ENCODE measurements around the gene SLC35F1. TPM values are rescaled to one million over a fixed set of nuclear protein-coding genes. Genes with fewer than 3 reads are reported as not detected.

Gene SLC35F1
- total RNA-seq, 2 donors from 2014 or later, result 1.5 to 2.1 TPM

DNA sequence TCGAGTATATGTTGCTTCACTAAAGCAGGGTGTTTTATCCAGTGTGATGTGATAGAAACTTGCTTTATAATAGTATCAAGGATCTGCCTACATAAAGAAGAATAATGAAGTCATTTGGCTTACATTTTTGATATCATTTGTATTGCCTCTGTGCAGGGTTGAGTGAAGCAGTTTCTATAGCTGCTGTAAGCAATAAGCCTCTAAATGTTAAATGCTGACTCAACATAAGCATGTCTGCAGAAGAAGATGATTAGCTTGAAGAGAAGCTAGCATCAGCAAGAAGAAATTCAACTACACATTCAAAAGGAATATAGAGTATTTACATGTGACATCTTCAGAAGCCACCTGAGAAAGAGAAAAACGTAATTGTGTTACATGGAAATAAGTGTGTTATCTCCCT, 17.6 kb downstream of the SLC35F1 start:
- TF ChIP-seq POLR2A (IDR thresholded peaks at IDR 0.05) (no peak), POLR2AphosphoS5 (IDR thresholded peaks at IDR 0.05) (no peak)
- Histone ChIP-seq H3K27ac (no peak overlapping the region), H3K36me3 (no peaks in the 10 kb centered on the region), H3K9me3 (no peaks in the 10 kb centered on the region), H3K27me3 (replicated peaks; ENCODE audit: insufficient read depth) (no peaks in the 10 kb centered on the region), H3K4me3 (no peak overlapping the region), H3K4me1 (replicated peaks) (no peaks in the 10 kb centered on the region)
- no peak for DNase-seq (ENCODE audit: low spot score)
- intact Hi-C loops (cut with DNase I), result no loop called here
- 80% methylated on average over 2 of the region's 2 CpGs for WGBS

DNA sequence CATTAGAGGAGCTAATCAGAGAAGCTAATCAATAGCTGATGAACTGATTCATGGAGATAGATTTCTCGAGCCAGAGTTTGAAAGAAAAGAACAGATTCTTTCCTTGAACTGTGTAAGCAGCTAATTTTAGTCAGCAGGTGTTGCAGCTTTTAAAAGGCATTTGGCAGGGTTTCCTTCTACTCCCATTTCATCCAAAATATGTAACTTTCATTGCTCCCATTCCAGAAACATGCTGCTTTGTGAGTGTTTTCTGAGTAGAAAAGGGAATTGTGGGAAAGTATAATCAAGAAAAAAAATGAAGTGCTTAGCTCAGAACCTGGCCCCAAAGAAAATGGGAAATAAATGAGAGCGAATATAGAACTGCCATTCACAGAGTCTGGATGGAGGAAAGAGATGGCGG, 20.8 kb downstream of the SLC35F1 start:
- no peak for DNase-seq (ENCODE audit: low spot score)
- no peak for TF ChIP-seq POLR2AphosphoS5 (IDR thresholded peaks at IDR 0.05)
- TF ChIP-seq, protein P1, sequence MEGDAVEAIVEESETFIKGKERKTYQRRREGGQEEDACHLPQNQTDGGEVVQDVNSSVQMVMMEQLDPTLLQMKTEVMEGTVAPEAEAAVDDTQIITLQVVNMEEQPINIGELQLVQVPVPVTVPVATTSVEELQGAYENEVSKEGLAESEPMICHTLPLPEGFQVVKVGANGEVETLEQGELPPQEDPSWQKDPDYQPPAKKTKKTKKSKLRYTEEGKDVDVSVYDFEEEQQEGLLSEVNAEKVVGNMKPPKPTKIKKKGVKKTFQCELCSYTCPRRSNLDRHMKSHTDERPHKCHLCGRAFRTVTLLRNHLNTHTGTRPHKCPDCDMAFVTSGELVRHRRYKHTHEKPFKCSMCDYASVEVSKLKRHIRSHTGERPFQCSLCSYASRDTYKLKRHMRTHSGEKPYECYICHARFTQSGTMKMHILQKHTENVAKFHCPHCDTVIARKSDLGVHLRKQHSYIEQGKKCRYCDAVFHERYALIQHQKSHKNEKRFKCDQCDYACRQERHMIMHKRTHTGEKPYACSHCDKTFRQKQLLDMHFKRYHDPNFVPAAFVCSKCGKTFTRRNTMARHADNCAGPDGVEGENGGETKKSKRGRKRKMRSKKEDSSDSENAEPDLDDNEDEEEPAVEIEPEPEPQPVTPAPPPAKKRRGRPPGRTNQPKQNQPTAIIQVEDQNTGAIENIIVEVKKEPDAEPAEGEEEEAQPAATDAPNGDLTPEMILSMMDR (IDR thresholded peaks at IDR 0.05), result no peak
- no peak for TF ChIP-seq POLR2A (IDR thresholded peaks at IDR 0.05)
- H3K4me1 ChIP-seq (replicated peaks), result no peaks in the 10 kb centered on the region
- 81% methylated on average over 3 of the region's 3 CpGs for WGBS
- intact Hi-C loops (cut with DNase I), result no loop called here
- H3K27me3 ChIP-seq (replicated peaks; ENCODE audit: insufficient read depth), result no peaks in the 10 kb centered on the region
- no peaks in the 10 kb centered on the region for H3K9me3 ChIP-seq
- no peak overlapping the region for H3K27ac ChIP-seq
- H3K4me3 ChIP-seq, result no peak overlapping the region
- no peaks in the 10 kb centered on the region for H3K36me3 ChIP-seq

DNA sequence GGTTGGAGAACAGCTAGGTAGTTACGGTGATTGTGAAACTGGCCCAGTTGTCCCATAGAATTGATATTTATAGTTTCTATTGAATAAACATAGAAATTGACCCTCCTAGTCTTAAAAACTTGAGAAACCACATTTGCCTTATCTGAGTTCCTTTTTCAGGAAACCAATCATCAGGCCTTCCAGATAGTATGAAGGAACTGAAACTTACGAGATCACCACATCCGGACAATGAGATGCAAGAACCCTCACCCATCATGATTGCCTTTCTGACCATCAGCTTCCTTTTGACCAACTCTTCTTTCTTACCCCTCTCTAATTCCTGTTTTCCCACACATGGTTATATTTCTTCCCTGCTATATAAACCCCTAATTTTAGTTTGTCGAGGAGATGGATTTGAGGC, 21.8 kb downstream of the SLC35F1 start:
- Histone ChIP-seq H3K36me3 (no peaks in the 10 kb centered on the region), H3K27ac (no peak overlapping the region), H3K27me3 (replicated peaks; ENCODE audit: insufficient read depth) (no peaks in the 10 kb centered on the region), H3K4me3 (no peak overlapping the region), H3K9me3 (no peaks in the 10 kb centered on the region), H3K4me1 (replicated peaks) (no peaks in the 10 kb centered on the region)
- TF ChIP-seq, protein P1 (IDR thresholded peaks at IDR 0.05), result no peak
- TF ChIP-seq POLR2A (IDR thresholded peaks at IDR 0.05) (no peak), POLR2AphosphoS5 (IDR thresholded peaks at IDR 0.05) (no peak)
- intact Hi-C loops (cut with DNase I), result no loop called here
- DNase-seq (ENCODE audit: low spot score), result no peak
- 84% methylated on average over 4 of the region's 4 CpGs for WGBS

DNA sequence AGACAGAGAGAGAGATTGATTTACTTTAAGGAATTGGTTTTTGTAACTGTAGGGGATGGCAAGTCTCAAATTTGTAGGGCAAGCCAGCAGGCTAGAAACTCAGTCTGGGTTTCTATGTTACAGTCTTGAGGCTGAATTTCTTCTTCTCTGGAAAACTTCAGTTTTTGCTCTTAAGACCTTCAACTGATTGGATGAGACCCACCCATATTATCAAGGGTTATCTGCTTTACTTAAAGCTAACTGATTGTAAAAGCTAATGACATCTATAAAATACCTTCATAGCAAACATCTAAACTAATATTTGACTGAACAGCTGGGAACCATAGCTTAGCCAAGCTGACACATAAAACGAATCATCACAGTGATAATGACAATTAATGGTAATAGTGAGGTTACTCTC, 22.4 kb downstream of the SLC35F1 start:
- TF ChIP-seq POLR2AphosphoS5 (IDR thresholded peaks at IDR 0.05) (no peak), POLR2A (IDR thresholded peaks at IDR 0.05) (no peak)
- TF ChIP-seq, protein P1 (IDR thresholded peaks at IDR 0.05), result no peak
- Histone ChIP-seq H3K4me3 (no peak overlapping the region), H3K9me3 (no peaks in the 10 kb centered on the region), H3K36me3 (no peaks in the 10 kb centered on the region), H3K27me3 (replicated peaks; ENCODE audit: insufficient read depth) (no peaks in the 10 kb centered on the region), H3K27ac (no peak overlapping the region), H3K4me1 (replicated peaks) (no peaks in the 10 kb centered on the region)
- intact Hi-C loops (cut with DNase I), result no loop called here
- no peak for DNase-seq (ENCODE audit: low spot score)
- WGBS, result 72% methylated on average over 1 of the region's 1 CpG

DNA sequence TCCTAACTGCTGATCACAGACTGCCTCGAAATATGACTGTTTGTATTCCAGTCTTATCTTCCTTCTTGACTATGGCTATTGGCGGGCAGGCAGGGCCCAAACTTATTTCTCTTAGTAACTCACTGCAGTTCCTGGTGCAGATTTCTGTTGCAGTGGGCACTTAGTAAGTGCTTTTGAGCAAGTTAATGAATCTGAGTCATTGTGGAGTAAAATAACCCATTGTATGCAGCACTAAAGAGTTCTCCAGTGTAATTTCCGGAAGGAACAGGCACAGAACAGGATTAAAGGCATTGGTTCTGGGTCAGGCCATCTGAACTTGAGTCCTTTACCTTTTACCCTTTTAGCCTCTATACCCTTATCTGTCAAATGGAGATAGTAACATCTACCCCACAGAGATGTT, 23.6 kb downstream of the SLC35F1 start:
- Histone ChIP-seq H3K36me3 (no peaks in the 10 kb centered on the region), H3K27me3 (replicated peaks; ENCODE audit: insufficient read depth) (no peaks in the 10 kb centered on the region), H3K4me1 (replicated peaks) (no peaks in the 10 kb centered on the region), H3K9me3 (no peaks in the 10 kb centered on the region), H3K4me3 (no peak overlapping the region), H3K27ac (no peak overlapping the region)
- no peak for DNase-seq (ENCODE audit: low spot score)
- WGBS, result 94% methylated on average over 3 of the region's 3 CpGs
- intact Hi-C loops (cut with DNase I), result no loop called here
- TF ChIP-seq POLR2A (IDR thresholded peaks at IDR 0.05) (no peak), POLR2AphosphoS5 (IDR thresholded peaks at IDR 0.05) (no peak)
- TF ChIP-seq, protein P1 (IDR thresholded peaks at IDR 0.05), result no peak

Measured in prostate gland (tissue), 2 donors.